ENCODE data around the gene LRRC59. TPM values are rescaled to one million over a fixed set of nuclear protein-coding genes. Genes with fewer than 3 reads are reported as not detected.
A peak's percentile ranks its signal among the peaks of the same experiment; 100 is the strongest.

LRRC59 gene
- total RNA-seq, 1 donor from 2014 or later: 56.8 TPM

DNA sequence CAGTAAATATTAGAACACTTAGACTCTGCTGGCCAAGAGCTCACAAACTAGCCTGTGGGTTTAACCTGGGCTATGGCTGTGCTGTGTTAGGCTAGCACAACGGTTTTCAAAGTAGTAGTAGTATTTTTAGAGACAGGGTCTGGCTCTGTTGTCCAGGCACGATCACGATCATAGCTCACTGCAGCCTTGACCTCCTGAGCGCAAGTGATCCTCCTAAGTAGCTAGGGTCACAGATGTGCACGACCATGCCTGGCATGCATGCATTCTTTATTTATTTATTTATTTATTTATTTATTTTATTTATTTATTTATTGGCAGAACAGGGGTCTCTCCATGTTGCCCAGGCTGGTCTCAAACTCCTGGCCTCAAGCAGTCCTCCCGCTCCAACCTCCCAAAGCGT is 34.7 kb downstream of the LRRC59 start:
- no peak for DNase-seq (ENCODE audit: low spot score)

GRCh38 chr17:50361561-50362480 is 35.5 kb downstream of the LRRC59 start:
- peak; percentile 69 for DNase-seq (ENCODE audit: low spot score)

GRCh38 chr17:50360486-50361115 is 36.7 kb downstream of the LRRC59 start:
- no peak for DNase-seq (ENCODE audit: low spot score)

DNA sequence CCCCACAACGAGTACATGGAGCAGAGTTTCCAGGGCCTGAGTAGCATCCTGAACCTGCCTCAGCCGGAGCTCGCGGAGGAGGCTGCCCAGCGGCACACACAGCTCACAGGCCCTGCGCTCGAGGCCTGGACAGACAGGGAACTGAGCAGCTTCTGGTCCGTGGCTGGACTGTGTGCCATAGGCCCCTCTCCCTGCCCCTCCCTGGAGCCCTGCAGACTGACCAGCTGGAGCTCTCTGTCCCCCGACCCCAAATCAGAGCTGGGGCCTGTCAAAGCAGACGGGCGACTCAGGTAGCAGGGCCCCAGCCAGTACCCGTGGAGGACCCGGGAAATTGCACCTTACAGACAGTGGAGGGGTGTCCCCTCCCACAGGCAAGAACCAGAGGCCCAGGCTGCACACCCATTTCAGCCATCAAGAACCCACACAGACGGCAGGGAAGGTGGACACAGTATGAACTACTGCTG is 37.3 kb downstream of the LRRC59 start:
- no peak for DNase-seq (ENCODE audit: low spot score)

- no peak for DNase-seq (ENCODE audit: low spot score)
Measured at GRCh38 chr17:50359005-50359699, 38.2 kb downstream of the LRRC59 start.

DNA sequence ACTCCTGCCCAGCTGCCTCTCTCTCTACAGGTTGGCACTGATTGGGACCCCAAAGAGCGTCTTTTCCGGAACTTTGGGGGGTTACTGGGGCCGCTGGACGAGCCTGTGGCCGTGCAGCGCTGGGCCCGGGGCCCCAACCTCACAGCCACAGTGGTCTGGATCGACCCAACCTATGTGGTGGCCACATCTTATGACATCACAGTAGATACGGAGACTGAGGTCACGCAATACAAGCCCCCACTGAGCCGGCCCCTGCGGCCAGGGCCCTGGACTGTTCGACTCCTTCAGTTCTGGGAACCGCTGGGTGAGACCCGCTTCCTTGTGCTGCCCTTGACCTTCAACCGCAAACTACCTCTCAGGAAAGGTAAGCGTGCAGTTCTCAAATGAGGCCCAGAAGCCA is 39.1 kb downstream of the LRRC59 start:
- DNase-seq (ENCODE audit: low spot score): no peak

DNA sequence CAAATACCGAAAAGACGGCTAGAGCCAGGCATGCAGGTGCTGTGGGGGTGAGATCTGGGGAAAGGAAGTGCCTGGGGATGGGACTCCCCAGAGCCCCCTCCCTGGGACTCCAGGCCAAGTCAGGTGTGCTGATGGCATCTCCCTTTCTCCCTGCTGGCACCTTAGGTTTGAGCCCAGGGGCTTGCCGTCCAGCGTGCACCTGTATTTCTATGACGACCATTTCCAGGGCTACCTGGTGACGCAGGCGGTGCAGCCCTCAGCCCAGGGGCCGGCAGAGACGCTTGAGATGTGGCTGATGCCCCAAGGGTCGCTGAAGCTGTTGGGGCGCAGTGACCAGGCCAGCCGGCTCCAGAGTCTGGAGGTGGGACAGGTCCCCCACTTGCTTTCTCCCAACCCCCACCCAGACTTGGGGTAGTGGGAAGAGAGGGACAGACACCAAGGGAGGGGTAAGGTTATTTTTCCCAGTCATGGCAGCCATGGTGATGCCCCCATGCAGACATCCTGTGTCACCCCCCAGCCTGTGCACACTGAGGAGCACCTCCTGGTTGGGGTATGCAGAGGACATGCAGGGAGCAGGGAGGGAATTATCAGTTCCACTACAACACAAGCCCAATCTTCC is 40.3 kb downstream of the LRRC59 start:
- DNase-seq (ENCODE audit: low spot score): no peak

DNA sequence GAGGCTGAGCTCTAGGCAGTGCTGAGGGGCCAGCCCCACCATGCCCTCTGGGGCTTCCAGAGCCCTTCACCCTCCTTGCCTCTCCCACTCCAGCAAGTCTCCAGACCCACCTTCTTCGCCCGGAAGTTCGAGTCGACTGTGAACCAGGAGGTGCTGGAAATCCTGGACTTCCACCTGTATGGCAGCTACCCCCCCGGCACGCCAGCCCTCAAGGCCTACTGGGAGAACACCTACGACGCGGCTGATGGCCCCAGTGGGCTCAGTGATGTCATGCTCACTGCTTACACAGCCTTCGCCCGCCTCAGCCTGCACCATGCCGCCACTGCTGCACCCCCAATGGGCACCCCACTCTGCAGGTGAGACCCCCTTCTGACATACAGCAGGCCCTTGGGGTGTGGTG is 40.9 kb downstream of the LRRC59 start:
- DNase-seq (ENCODE audit: low spot score): no peak

DNA sequence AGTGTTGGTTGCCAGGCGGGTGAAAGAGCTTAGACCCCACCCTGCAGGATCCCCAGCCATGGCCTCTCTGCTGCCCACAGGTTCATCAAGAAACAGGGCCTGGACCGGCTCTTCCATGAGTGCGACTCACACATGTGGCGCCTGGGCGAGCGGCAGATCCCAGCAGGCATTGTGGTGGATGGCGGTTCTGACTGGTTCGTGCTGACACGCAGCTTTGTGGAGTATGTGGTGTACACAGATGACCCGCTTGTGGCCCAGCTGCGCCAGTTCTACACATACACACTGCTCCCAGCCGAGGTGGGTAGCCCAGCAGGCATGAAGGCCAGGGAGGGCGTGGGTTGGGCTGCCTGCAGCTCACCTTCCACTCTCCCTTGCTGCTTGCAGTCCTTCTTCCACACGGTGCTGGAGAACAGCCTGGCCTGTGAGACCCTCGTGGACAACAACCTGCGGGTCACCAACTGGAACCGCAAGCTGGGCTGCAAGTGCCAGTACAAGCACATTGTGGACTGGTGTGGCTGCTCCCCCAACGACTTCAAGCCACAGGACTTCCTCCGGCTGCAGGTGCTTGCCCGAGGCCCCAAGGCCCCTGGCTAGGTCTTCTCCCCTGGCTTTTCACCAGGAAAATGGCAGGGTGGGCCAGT is 41.5 kb downstream of the LRRC59 start:
- DNase-seq (ENCODE audit: low spot score): no peak

- DNase-seq (ENCODE audit: low spot score): no peak
Measured at GRCh38 chr17:50355336-50355700, 42.0 kb downstream of the LRRC59 start.

- DNase-seq (ENCODE audit: low spot score): no peak
Measured at GRCh38 chr17:50354776-50355175, 42.5 kb downstream of the LRRC59 start.

DNA sequence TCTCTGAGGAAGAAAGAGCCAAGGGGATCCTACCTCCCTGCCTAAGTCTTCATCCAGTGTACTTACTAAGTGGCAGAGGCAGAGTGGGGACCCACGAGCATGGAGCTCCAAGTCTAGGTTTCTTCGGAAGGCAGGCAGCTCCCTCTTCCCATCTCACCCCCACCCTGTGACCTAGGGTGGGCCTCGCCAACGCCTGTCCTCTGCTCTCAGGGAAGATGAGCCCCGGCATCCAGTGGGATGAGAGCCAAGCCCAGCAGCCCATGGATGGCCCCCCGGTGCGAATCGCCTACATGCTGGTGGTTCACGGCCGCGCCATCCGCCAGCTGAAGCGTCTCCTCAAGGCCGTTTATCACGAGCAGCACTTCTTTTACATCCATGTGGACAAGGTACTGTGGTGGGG is 43.1 kb downstream of the LRRC59 start:
- DNase-seq (ENCODE audit: low spot score): no peak

GRCh38 chr17:50353600-50354195 is 43.6 kb downstream of the LRRC59 start:
- no peak for DNase-seq (ENCODE audit: low spot score)

GRCh38 chr17:50352693-50353599 is 44.4 kb downstream of the LRRC59 start:
- DNase-seq (ENCODE audit: low spot score): no peak

DNA sequence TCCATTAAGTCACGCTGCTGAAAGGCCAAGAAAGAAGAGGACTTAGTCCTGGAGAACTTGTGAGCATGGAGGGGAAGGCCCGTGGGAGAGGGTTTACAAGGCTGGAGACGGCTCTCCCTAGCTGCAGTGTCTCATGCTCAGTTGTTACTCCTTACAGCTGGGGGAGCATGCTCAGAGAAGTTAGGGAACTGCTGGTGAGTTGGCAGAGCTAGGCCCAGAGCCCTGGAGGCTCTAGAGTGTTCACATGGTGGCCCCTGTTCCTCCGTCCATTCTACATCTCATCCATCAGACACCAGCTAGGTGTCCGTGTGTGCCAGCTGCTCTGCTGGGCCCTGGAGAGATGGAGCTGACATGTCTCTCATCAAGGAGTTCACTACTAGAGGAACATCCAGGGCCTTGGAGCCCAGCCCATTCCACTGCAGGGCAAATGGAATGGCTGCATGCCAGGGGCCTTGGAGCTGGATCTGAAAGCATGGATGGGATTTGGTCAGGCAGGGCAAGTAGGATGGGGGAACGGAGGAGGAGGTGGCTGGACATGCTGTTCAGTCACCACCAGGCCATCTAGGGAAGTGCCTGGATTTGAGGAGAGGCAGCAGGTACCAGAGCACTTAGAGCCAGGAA is 45.1 kb downstream of the LRRC59 start:
- DNase-seq (ENCODE audit: low spot score): no peak

- no peak for DNase-seq (ENCODE audit: low spot score)
Measured at GRCh38 chr17:50350733-50351132, 46.6 kb downstream of the LRRC59 start.

DNA sequence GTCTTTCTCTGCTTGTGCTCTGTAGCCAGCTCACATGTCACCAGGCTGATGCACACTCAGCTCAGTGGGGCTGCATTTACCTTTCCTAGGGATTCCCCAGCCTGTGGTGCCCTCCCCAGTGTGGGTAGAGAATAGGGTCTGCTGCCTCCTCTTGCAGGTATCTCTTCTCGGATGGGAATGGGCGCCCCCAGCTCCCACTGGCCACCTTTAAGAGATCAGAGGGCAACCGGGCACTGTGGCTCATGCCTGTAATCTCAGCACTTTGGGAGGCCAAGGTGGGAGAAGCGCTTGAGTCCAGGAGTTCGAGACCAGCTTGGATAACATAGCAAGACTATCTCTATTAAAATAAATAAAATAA is 48.1 kb downstream of the LRRC59 start:
- no peak for DNase-seq (ENCODE audit: low spot score)

- DNase-seq (ENCODE audit: low spot score): no peak
Measured at GRCh38 chr17:50348522-50349242, 48.6 kb downstream of the LRRC59 start.

DNA sequence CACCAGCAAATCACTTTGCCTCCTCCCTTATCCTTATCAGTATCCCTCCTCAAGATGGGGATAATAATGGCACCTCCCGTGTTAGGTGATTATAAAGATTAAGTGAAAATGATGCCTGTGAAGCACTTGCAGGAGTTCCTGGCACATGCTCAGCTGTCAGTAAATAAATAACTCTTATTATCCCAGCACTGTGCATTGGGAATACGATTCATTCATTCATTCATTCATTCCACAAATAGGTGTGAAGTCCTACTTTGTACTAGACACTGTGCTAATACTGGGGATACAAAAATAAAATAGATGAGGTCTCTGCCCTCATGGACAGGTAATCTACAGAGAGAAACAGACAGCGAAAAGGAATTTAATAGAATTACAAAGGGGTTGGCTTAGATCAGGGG is 49.4 kb downstream of the LRRC59 start:
- no peak for DNase-seq (ENCODE audit: low spot score)
